Upper lobe of left lung (tissue), 4 donors: ENCODE measurements around the gene ZNF385D.

ENCODE experiments used
- CTCF ChIP-seq, 6 experiments: fragments of 450-650 bp in 4 of 6; fragments of 200-600 bp in 2 of 6; sonication (generic) in 2 of 6; IDR thresholded peaks; one replicate each; pipeline ENCODE4 v1.5.1; 2016 to 2019; ENCODE audit warnings: antibody characterized with exemption in 6 of 6
- POLR2A ChIP-seq, 4 donors: fragments of 450-650 bp; IDR thresholded peaks; one replicate each; pipeline ENCODE4 v1.5.1; 2016 to 2017; ENCODE audit warnings: antibody characterized with exemption in 4 of 4, mild to moderate bottlenecking in 2 of 4

- no peak for TF ChIP-seq CTCF (IDR thresholded peaks at IDR 0.05)
- no peak for TF ChIP-seq POLR2A (IDR thresholded peaks at IDR 0.05)
Observed at GRCh38 chr3:21715662-21716061, 35.3 kb downstream of the ZNF385D start.
